HG03060 (cell line): ENCODE results near the gene PLCL1.
A peak's percentile ranks its signal among the peaks of the same experiment; 100 is the strongest.

Experiments used
- ATAC-seq: cut with Tn5 transposase; IDR thresholded peaks from one replicate; pipeline ENCODE4 v1.9.1; 2021; ENCODE audit warnings: low read depth, moderate number of reproducible peaks; ENCODE audit not compliant: unreplicated experiment

PLCL1 gene

DNA sequence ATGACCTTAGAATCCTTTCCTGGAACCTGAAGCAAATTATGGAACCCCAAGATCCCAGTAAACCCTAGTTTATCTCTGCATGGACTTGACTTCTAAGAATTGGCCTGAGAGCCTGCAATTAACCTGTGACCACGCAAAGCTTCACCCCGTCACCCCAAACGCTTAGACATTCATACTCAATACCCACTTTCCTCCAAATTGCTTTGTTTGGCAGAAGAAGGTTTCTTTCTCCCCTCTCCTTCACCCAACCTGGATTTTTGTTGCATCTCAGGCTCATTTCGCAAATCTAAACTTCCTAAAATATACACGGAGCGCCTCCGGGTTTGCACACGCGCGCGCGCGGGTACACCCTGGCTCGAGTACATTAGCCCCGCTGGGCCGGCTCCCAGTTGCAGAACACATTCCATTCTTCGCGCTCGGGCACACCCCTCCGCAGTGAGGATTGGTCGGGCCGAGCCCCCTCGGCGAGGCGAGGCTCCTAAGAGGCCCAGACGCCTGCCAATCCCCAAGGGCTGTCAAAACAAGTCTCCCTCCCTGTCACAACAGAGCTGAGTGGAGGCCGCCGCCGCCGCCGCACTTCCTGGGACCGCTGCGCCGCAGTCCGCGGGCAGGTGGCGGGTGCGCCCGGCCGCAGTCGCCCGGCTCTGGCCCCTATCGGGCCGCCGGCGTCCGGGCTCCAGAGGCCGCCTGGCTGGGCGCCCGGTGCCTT lies at the start of gene PLCL1:
Gene PLCL1, plus strand, starts transcription at position 545 of the 709 bp plus-strand sequence.
- ATAC-seq = peak; percentile 98

DNA sequence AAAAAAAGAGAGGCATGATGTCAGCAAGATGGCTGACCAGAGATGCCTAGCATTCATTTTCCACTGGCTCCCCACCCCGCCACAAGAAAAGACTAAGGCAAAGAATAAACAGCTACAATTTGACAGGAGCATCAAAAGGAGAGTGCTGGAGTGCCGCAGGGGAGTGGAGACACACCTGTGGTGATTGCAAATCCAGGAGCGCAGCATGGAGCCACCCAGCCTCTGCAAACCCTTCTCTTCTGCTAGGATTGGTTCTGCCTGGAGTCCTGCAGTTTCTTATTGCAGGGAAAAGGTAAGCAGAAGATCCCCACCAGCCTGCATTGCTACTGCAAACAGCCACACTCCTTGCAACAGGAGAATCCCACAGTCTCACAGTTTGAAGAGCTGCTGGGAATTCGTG lies 45.4 kb upstream of the PLCL1 start:
- no peak for ATAC-seq

- ATAC-seq = no peak
These were observed 44.6 kb upstream of the PLCL1 start for GRCh38 chr2:197759625-197760292.

- ATAC-seq = no peak
These were observed 44.1 kb upstream of the PLCL1 start for GRCh38 chr2:197760293-197760657.

- ATAC-seq = no peak
These were observed 26.5 kb upstream of the PLCL1 start for GRCh38 chr2:197777823-197778407.

DNA sequence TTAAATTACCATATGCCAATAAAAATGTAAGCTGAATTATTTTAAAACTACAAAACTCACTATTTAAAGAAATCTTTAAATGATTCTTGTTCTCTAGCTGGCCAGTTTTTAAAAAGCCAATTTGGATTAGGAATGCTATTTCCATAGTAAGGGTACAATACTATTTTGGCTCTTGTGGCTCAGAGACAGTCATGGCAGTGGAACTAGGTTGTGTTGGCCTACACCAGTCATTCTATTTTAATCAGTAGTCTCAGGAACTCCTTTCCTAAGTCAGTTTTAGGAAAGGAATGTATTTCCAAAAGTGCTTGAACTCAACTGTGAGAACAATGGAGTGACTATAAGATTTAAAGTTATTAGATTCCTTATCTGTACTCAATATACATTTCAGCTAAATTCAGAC lies 25.1 kb upstream of the PLCL1 start:
- no peak for ATAC-seq

DNA sequence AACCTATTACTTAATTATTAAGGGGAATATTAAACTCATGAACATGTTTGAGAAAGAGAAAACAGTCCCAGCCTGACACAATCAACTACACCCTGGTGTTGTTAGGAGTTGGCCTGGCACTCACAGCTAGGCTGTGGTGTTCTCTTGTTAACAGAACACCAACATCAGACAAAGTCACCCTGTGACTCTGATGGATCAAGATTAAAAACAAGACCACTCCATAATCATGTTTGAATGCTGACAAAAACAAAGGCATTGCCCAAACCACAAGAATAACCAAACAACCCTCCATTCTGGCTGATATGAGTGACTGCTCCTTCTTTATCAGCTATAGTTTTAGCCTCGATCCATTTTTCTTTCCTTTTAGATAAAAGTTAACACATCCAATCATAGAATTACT lies 22.3 kb upstream of the PLCL1 start:
- no peak for ATAC-seq

GRCh38 chr2:197784956-197785941 lies 19.1 kb upstream of the PLCL1 start, which contains the start of gene BOLL:
BOLL (minus strand) TSS chr2:197785319; CDS start chr2:197781850, 3,469 bp downstream.
- ATAC-seq = no peak

DNA sequence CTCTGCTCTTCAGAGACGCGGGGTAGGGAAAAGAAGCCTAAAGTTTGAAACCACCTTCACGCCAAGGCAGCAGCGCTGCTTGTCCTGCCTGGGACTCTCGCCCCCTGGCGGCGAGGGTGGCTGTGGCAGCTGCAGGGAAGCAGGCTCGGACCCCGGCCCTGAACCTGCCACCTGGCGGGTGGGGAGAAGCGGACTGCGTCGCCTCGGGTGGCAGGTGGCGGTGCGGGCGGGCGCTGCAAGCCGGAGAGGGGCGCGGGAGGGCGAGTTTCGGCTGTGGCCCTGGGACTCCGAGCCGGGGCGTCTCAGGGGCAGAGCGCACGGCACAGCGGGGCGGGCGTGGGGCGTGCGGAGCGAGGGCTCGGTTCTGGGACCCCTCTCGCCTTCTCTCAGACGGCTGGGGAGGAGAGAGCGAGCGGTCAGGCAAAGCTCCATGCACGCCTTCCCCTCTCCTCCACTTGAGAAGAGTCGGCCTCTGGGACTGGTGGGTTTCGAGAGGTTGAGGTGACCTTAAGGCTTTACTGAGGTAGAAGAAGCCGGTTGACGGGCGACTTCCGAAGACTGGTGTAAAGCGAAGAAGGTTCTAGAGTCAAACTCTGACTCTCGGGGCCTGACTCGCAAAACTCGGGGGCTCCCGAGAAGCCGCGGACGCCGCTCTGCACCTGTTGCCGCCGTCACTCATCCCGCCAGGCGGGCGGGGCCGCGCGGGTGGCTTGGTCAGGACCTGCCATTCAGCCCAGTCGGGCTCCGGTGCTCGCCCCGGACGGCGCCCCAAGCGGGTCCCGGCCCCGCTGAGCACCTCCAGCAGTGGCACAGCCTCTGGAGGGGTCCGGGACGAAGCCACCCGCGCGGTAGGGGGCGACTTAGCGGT lies 18.1 kb upstream of the PLCL1 start:
- ATAC-seq = no peak

DNA sequence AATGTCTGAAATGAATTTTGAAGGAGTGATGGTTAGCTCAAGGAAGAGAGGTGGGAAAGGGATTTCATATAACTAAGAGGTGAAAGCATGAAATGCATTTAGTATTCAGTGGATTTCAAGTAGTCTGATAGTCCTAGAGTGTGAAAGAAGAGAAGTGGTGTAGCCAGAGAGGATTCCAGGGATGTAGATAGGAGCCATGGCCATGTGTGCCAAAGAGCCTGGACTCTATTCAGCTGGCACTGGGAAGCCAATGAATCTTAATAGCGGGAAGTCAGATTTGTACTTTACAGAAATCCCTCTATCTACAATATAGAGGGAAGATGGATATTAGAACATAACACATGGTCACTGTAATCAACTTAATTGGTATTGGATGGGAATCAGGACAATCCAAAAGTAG lies 10.9 kb upstream of the PLCL1 start:
- no peak for ATAC-seq

- no peak for ATAC-seq
These were observed 9.1 kb upstream of the PLCL1 start for GRCh38 chr2:197795277-197795676.

- no peak for ATAC-seq
These were observed 6.2 kb upstream of the PLCL1 start for GRCh38 chr2:197798187-197798586.

DNA sequence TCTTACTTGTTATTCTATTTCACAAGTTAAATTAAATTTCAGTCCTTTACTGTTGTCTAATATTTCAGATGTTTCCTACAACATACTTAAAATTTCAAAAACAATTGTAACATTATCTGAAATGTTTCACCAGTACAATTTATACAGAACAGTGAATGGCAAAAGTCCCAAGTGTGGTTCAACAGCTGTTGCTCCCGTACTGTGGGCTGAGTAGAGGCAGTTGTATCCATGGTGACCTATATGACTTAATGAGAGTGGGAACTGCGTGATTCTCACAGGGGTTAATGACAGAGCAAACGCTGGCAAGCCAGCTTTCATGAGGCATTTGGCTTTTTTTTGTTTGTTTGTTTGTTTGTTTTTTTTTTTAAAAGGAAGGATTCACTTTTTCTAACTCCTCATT lies 5.3 kb upstream of the PLCL1 start:
- no peak for ATAC-seq

- ATAC-seq = no peak
These were observed 4.3 kb upstream of the PLCL1 start for GRCh38 chr2:197800091-197800490.

DNA sequence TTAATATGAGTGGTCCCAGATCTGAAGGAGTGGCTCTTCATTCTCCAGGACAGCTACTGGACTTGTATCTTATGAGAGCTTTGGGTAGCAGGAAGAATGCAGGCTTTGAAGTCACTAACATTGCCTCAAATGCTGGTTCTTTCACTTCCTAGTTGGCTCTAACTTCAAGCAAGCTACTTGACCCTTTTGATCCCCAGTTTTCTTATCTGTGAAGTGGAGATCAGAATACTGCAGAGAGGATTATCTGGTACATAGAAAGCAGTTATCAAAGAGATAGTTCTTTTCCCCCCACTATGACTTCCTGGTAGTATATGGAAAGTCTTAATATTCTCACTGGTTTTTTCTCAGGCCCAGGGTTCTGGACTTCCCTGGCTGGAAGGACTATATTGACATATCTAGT lies 3.4 kb upstream of the PLCL1 start:
- ATAC-seq = no peak

DNA sequence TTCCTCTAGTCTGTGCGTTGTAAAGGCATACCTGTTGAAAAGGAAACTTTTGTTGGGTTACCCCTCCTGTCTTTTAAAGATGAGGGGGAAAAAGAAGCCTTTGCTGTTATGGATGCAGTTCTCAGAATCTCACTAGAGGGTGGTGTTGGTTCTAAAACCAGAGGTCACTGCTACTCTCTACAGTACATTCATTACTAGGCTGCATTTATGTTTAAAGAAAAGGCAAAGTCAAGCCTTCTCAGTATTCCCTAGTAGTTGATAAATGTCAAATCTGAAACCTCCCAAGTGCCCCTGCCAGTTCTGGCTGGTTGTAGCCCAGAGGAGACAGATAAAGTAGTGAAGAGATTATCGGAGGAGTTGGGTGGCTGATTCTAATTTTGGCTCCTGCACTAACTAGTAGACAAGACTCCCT lies 1.4 kb upstream of the PLCL1 start:
- ATAC-seq = no peak

DNA sequence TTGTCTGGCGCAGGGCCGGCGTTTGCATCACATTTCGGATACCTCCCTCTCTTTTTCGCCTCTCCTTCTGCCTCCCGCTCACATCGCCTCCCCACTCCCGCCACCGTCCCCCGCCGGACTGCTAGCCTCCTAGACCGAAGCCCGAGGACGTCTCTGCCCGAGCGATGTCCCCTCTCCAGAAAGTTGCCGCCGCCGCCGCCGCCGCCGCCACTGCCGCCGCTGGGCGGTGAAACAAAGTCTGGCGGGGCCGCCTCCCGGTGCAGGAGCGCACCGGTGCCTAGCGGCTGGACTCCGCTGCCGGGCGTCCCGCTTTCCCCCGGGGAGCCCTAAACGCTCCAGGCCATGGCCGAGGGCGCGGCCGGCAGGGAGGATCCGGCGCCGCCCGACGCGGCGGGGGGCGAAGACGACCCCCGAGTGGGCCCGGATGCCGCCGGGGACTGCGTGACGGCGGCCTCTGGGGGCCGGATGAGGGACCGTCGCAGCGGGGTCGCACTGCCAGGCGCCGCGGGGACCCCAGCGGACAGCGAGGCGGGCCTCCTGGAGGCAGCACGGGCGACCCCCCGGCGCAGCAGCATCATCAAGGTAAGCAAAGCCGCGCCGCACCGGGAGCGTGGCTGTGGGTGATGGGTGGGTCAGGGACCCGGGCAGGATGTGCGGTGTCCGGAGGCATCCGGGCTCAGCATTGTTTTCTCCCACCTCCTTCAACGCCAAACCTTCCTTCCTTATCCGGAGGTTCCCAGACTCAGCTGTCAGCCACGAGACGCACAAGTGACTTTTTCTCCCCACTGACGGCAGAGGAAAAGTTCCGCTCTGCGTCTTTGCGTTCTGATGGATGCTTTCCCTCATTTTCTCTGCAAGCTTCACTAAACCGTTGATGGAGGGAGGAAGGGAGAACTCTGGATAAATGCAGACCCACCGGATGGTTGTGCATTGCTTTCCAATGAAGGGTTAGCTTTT lies 643 bp downstream of the PLCL1 start:
- ATAC-seq = no peak

GRCh38 chr2:197805715-197806633 lies 1.6 kb downstream of the PLCL1 start:
- no peak for ATAC-seq
